T-helper 1 cell treated with Interleukin-12 subunit alpha and Interleukin-12 subunit beta and Interleukin-4 antibody, amounts not matched to agents 30 μg/mL and 1 μg/mL, for 36 hours (primary cell): Measurements from ENCODE around the gene FMN1.
A peak's percentile ranks its signal among the peaks of the same experiment; 100 is the strongest.

Experiments
- H3K27ac Mint-ChIP-seq: one replicate; pipeline ENCODE4 v1.8.0; 2021; ENCODE audit warnings: mild to moderate bottlenecking, mixed read lengths
- H3K27me3 Mint-ChIP-seq: one replicate; pipeline ENCODE4 v1.8.0; 2021; ENCODE audit warnings: low read depth, mixed read lengths
- H3K36me3 Mint-ChIP-seq: one replicate; pipeline ENCODE4 v1.8.0; 2021; ENCODE audit warnings: low read depth, mixed read lengths
- H3K4me1 Mint-ChIP-seq: one replicate; pipeline ENCODE4 v1.8.0; 2021; ENCODE audit warnings: low read depth, mixed read lengths
- H3K4me3 Mint-ChIP-seq: one replicate; pipeline ENCODE4 v1.8.0; 2021; ENCODE audit warnings: mild to moderate bottlenecking, moderate library complexity, mixed read lengths
- H3K9me3 Mint-ChIP-seq: one replicate; pipeline ENCODE4 v1.8.0; 2021; ENCODE audit warnings: mixed read lengths

The FMN1 gene

DNA sequence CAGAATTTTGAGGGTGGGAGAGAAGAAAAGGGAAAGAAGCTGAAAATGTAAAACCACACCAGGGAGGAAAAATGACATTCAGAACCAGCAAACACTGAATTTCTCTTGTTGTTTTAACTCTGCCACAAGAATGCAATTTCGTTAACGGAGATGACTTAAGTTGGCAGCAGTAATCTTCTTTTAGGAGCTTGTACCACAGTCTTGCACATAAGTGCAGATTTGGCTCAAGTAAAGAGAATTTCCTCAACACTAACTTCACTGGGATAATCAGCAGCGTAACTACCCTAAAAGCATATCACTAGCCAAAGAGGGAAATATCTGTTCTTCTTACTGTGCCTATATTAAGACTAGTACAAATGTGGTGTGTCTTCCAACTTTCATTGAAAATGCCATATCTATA is 461.2 kb downstream of the FMN1 start:
- no peaks in the 10 kb centered on the region for H3K4me1 Mint-ChIP-seq
- no peak overlapping the region for H3K27ac Mint-ChIP-seq
- no peak overlapping the region for H3K4me3 Mint-ChIP-seq
- H3K9me3 Mint-ChIP-seq = no peaks in the 10 kb centered on the region
- H3K27me3 Mint-ChIP-seq = peaks cover 51% of the 10 kb centered on the region
- H3K36me3 Mint-ChIP-seq = no peaks in the 10 kb centered on the region

DNA sequence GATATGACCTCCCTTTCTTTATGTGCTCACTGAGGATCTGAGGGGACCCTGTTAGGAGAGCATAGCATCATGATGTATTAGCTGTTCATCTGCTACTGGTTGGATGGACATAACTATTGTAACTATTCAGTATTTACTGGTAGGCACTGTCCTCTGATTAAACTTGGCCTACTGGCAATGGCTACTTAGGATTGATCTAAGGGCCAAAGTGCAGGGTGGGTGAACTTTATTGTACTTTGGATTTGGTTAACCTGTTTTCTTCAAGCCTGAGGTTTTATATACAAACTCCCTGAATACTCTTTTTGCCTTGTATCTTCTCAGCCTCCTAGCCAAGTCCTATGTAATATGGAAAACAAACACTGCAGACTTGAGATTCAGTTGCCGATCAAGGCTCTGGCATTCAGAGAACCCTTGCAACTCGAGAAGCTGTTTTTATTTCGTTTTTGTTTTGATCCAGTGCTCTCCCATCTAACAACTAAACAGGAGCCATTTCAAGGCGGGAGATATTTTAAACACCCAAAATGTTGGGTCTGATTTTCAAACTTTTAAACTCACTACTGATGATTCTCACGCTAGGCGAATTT is 461.8 kb downstream of the FMN1 start:
- no peaks in the 10 kb centered on the region for H3K4me1 Mint-ChIP-seq
- H3K9me3 Mint-ChIP-seq = no peaks in the 10 kb centered on the region
- no peaks in the 10 kb centered on the region for H3K36me3 Mint-ChIP-seq
- H3K4me3 Mint-ChIP-seq = no peak overlapping the region
- peaks cover 54% of the 10 kb centered on the region for H3K27me3 Mint-ChIP-seq
- no peak overlapping the region for H3K27ac Mint-ChIP-seq

DNA sequence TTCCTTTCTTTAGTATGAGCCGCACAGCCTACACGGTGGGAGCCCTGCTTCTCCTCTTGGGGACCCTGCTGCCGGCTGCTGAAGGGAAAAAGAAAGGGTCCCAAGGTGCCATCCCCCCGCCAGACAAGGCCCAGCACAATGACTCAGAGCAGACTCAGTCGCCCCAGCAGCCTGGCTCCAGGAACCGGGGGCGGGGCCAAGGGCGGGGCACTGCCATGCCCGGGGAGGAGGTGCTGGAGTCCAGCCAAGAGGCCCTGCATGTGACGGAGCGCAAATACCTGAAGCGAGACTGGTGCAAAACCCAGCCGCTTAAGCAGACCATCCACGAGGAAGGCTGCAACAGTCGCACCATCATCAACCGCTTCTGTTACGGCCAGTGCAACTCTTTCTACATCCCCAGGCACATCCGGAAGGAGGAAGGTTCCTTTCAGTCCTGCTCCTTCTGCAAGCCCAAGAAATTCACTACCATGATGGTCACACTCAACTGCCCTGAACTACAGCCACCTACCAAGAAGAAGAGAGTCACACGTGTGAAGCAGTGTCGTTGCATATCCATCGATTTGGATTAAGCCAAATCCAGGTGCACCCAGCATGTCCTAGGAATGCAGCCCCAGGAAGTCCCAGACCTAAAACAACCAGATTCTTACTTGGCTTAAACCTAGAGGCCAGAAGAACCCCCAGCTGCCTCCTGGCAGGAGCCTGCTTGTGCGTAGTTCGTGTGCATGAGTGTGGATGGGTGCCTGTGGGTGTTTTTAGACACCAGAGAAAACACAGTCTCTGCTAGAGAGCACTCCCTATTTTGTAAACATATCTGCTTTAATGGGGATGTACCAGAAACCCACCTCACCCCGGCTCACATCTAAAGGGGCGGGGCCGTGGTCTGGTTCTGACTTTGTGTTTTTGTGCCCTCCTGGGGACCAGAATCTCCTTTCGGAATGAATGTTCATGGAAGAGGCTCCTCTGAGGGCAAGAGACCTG is 463.5 kb downstream of the FMN1 start:
- peaks cover 63% of the 10 kb centered on the region for H3K27me3 Mint-ChIP-seq
- H3K4me3 Mint-ChIP-seq = no peak overlapping the region
- H3K27ac Mint-ChIP-seq = no peak overlapping the region
- no peaks in the 10 kb centered on the region for H3K4me1 Mint-ChIP-seq
- H3K36me3 Mint-ChIP-seq = no peaks in the 10 kb centered on the region
- H3K9me3 Mint-ChIP-seq = peaks cover 8% of the 10 kb centered on the region

DNA sequence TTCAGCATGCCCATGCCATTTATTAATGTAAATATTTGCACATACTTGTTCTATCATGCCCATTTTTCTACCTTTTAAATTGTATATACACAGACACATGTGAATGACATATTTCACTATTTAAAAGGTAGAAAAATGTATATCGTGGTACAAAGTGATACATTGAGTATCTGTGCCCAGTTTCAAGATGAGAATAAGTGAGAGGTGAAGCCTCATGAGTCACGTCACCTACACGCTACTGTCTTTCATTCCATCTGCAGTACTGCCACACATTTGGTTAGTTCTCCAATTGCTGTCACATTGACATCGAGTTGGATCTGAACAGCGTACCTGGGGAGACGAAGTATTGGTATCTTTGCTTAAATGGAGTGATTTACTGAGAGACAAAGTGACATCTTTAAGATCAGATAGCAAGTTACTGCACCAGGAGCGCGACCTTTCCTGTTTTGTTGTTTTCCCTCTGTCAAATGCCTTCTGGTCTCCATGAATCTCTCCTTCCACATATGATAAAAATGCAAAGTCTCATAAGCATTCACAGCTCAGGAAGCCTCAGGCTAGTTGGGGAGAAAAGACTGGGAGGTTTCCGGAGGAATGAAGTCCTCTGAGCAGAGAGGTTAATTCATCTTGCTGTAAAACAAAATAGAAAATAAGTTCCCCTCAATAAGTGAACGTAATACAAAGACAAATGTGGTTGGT is 464.7 kb downstream of the FMN1 start:
- Mint-ChIP-seq H3K27ac (no peak overlapping the region), H3K4me1 (no peaks in the 10 kb centered on the region), H3K27me3 (peaks cover 67% of the 10 kb centered on the region), H3K36me3 (no peaks in the 10 kb centered on the region), H3K4me3 (no peak overlapping the region), H3K9me3 (peaks cover 9% of the 10 kb centered on the region)

DNA sequence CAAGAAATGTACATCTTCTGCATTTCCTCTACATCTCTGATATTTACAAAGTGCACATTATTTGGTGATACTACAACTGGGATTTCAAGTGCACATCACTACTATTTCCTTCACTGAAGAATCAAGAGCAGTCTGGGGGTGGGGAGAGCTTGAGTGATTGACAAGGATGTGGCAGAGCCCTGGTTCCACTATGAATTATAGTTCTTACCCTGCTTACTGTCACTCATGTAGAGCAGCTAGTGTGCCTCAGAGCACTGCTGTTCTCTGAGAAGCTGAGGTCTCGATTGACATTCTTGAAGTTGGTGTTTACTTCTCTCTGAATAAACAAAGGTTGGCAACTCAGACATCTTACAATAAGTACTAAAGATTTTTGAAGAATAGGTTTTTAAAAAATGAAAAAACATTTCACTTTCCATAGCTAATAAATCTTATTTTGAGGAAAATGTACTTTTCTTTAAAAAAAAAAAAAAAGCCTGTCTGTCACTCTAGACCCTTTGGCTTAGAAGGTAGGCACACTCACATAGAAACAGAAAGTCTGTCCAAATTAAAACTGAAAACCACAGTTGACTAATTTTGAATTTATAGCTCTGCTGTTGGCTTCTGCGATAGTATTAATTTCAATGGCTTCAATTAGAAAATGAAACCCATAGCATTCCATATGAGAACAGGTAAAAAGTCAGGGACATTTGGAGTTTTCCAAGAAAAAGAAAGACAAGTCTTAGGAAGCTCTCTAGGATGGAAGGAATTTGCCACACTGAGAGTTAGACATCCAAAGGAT is 471.2 kb downstream of the FMN1 start:
- Mint-ChIP-seq H3K27ac (no peak overlapping the region), H3K4me1 (peaks cover 5% of the 10 kb centered on the region), H3K4me3 (no peak overlapping the region), H3K9me3 (peaks cover 9% of the 10 kb centered on the region), H3K36me3 (no peaks in the 10 kb centered on the region), H3K27me3 (peaks cover 69% of the 10 kb centered on the region)

DNA sequence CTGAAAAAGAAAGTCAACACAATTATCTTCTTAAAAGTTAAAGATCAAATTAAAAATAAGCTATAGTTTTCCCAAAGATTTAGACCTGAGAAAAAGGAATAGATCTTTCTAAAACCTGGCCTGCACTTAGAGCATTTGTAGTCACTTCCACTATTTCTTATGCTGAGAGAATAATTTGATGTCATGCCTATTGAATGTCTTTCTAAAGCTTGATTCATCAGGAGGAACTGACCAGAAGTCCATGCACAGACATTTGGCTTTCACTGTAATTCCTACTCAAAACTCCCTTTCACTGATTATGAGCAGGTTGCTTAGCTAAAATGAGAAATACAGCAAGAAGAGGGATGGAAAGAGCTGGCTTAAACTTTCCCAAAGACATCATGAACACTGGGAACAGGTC is 472.4 kb downstream of the FMN1 start:
- H3K27ac Mint-ChIP-seq = no peak overlapping the region
- no peak overlapping the region for H3K4me3 Mint-ChIP-seq
- peaks cover 5% of the 10 kb centered on the region for H3K4me1 Mint-ChIP-seq
- no peaks in the 10 kb centered on the region for H3K36me3 Mint-ChIP-seq
- peaks cover 71% of the 10 kb centered on the region for H3K27me3 Mint-ChIP-seq
- H3K9me3 Mint-ChIP-seq = peaks cover 9% of the 10 kb centered on the region

DNA sequence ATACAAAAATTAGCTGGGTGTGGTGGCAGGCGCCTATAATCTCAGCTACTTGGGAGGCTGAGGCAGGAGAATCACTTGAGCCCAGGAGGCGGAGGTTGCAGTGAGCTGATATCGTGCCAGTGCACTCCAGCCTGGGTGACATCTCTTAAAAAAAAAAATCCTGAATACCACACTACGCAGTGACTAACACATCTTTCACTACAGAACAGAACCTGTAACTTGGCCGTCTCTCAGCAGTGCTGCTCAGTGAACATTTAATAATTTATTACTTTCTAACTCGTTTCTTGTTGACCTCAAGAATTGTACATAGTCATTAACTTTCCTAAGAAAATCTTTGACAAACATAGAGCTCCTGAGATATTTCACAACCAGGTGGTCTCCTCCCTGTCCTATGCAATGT is 472.9 kb downstream of the FMN1 start:
- Mint-ChIP-seq H3K27ac (no peak overlapping the region), H3K36me3 (no peaks in the 10 kb centered on the region), H3K4me3 (no peak overlapping the region), H3K27me3 (peaks cover 74% of the 10 kb centered on the region), H3K4me1 (peaks cover 9% of the 10 kb centered on the region), H3K9me3 (peaks cover 7% of the 10 kb centered on the region)

DNA sequence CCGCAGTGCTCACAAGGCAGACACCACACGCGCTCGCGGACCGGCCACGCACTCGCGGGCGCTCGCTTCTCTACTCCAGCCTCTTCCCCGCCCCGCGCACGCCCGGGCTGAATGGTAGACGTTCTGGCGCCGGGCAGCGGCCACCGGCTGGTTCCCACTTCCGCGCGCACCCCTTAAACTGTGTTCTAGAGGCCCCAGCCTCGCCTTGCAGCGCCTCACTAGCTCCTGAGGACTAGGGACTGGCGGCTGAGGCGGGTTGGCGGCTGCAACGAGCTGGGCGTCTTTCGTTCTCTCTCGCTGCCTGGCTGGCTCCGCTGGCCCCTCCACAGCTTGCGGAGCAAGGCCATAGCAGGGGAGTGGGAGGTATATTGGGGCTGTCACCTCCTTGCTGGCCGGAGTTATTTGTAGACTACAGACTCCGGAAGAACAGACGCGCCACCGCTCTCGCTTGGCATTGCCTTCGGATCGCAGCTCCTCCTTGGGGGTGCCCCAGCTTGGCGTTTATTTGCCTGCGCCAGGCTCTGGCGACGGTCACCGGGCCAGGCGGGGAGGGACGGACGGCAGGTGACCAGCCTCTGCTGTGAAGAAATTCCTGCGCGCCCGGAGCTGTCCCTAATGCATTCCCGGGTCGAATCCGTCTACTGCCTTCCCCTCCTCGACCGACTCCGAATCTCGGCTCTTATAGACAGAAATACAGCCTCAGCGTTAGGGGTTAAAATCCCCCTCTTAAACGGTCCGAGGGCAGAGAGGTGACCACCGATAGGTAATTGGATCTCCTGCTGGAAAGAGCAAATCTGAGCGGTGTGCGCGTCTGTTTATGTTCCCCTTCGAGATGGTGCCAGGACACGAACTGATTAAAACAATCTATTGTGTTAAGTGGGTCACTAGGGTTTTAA is 475.4 kb downstream of the FMN1 start:
- peak overlapping the region; percentile 42 for H3K27ac Mint-ChIP-seq
- no peaks in the 10 kb centered on the region for H3K36me3 Mint-ChIP-seq
- H3K27me3 Mint-ChIP-seq = peaks cover 81% of the 10 kb centered on the region
- H3K9me3 Mint-ChIP-seq = no peaks in the 10 kb centered on the region
- peak overlapping the region; percentile 16 for H3K4me3 Mint-ChIP-seq
- peaks cover 10% of the 10 kb centered on the region for H3K4me1 Mint-ChIP-seq

DNA sequence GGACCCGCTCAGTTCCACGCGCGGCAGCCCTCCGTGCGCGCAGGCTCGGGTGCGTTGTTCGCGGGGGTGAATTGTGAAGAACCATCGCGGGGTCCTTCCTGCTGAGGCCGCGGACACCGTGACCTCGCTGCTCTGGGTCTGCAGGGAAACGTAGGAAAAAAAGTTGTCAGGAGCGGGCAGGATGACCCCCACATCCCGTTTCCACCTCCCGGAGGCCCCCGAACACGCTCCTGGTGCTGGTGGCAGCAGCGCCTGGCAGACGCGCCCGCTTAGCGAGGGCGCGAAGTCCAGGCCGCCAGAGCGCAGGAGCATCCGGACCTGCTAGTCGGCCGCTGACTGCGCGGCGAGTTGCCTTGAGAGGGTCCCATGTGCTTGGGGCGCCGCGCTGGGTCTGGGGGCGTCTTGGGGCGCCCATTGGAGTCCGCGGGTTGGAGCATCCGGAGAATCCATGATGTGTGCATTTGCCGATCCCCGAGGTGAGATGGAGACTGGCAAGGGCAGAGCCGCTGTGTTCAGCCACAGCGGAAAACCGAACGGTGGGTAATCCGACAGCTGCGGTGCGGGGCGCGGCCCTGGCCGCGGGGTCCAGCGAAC is 476.2 kb downstream of the FMN1 start:
- H3K27me3 Mint-ChIP-seq = peaks cover 88% of the 10 kb centered on the region
- no peak overlapping the region for H3K4me3 Mint-ChIP-seq
- H3K9me3 Mint-ChIP-seq = no peaks in the 10 kb centered on the region

DNA sequence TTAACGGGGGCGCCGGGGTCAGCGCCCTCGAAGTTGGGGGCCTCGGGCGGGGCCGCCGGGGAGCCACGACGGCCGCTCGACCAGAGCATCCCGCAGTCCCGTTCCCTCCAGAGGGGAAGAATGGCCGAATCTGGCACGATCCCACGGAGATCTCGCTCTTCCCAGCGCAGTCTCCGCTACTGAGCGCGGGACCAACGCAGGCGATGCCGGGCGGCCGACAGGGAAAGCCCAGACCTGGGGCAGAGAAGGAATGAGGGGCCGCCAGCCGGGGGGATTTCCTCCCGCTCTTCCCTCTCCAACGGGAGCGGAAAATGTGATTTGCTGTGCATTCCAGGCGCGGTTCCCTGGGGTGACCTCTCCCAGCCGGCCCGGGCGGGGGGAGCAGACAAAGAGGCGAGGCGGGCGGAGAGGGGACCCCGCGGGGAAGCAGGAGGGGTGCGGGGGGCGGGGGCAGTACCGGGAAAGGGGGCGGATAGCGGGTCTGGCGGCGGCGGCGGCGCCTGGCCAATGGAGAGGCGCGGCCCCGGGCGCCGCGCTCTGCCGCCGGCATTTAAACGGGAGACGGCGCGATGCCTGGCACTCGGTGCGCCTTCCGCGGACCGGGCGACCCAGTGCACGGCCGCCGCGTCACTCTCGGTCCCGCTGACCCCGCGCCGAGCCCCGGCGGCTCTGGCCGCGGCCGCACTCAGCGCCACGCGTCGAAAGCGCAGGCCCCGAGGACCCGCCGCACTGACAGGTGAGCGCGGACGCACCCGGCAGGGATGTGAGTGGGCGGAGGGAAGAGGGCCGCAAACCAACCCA is 476.9 kb downstream of the FMN1 start, which contains the start of gene GREM1:
Gene GREM1, plus strand, starts transcription at position 579 of the 801 bp plus-strand sequence. CDS start 12,687 bp downstream, outside the sequence.
- H3K4me3 Mint-ChIP-seq = no peak within 1 kb of the TSS
- peaks cover 87% of the 10 kb centered on the region for H3K27me3 Mint-ChIP-seq
- H3K27ac Mint-ChIP-seq = no peak within 1 kb of the TSS

More for the DNA sequence above, 476.2 kb downstream of the FMN1 start:
- peaks cover 10% of the 10 kb centered on the region for H3K4me1 Mint-ChIP-seq
- no peaks in the 10 kb centered on the region for H3K36me3 Mint-ChIP-seq
- no peak overlapping the region for H3K27ac Mint-ChIP-seq

DNA sequence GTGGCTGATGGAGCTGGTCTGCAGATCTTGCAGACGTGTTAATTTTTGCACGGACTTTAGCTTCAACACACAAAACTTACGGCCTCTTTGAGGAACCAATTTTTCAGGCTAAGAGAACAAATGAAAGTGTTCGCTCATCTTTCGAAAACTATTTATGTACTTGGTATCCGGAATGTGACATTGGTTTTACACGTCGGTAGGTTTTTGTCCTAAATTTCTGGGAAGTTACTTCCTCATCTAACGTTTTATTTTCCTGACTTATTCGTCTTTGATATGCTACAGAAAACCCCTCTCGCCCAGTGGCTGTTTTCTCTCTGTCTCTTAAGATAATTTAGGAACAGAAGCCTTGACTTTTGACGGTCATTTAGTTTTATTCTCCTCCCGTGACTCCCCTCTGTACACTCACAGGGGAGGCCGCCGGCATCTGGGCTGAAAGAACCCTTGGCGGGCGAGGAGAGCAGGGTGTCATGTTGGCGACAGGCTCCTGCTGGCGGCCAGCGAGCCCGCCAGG is 477.5 kb downstream of the FMN1 start:
- peaks cover 86% of the 10 kb centered on the region for H3K27me3 Mint-ChIP-seq
- H3K4me1 Mint-ChIP-seq = peaks cover 5% of the 10 kb centered on the region
- H3K9me3 Mint-ChIP-seq = no peaks in the 10 kb centered on the region
- no peak overlapping the region for H3K4me3 Mint-ChIP-seq
- no peaks in the 10 kb centered on the region for H3K36me3 Mint-ChIP-seq
- peak overlapping the region; percentile 3 for H3K27ac Mint-ChIP-seq

More for the DNA sequence above, 476.9 kb downstream of the FMN1 start, which contains the start of gene GREM1:
- Mint-ChIP-seq H3K4me1 (peaks cover 7% of the 10 kb centered on the region), H3K9me3 (no peaks in the 10 kb centered on the region), H3K36me3 (no peaks in the 10 kb centered on the region)

DNA sequence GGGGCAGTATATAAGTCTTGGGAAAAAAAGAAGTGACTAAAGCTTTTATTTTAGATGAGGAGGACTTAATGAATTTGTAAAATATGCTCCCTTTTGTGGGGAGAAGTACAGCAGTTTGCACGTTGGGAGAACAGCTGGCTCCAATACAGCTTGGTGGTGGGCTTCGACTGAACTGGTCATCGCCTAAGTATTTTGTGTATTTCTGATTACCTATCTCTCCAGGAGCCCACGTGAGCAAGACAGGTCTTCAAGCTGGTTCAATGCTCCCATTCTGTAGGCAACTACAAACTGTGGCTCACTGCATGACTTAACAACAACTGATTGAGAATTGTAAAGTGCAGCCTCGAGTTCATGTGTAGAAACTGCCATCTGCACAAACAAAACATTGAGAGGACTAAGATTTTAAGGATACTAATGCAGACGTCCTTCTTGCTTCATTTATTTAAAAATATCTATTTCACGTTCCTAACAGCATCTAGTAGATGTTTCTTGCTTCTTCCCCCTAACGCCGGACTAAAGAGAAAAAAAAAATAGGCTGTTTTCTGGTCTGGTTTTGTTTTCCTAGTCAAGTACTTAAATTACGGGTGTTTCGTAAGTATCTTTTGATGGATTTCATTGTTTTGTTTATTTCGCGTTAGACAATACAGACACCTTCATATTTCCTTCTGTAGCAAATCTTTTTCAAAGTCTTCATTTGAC is 478.1 kb downstream of the FMN1 start:
- H3K27me3 Mint-ChIP-seq = peaks cover 86% of the 10 kb centered on the region
- no peak overlapping the region for H3K4me3 Mint-ChIP-seq

More for the DNA sequence above, 478.1 kb downstream of the FMN1 start:
- Mint-ChIP-seq H3K36me3 (no peaks in the 10 kb centered on the region), H3K4me1 (peaks cover 5% of the 10 kb centered on the region), H3K27ac (peak overlapping the region; percentile 3), H3K9me3 (no peaks in the 10 kb centered on the region)
